Psoas muscle (tissue), 8 donors: Measurements from ENCODE around the gene OCA2. TPM values are rescaled to one million over a fixed set of nuclear protein-coding genes. Genes with fewer than 3 reads are reported as not detected.

Source experiments
- ATAC-seq, 4 donors: fragments of 200-7000 bp; cut with Tn5 transposase; one replicate each; pipeline ENCODE4 v1.9.1; 2020; ENCODE audit warnings: moderate library complexity in 3 of 4, mild to moderate bottlenecking in 2 of 4
- DNase-seq, 2 donors: peaks; one replicate each; pipeline ENCODE4 v3.0.0-alpha.2; 2020
- H3K27ac ChIP-seq: fragments of 200-600 bp; one replicate; pipeline ENCODE4 v1.8.0; 2022
- H3K27me3 ChIP-seq, 3 donors: fragments of 200-600 bp in 1 of 3; one replicate each; pipeline versions ENCODE4 v1.6.1 to v1.8.0; 2013 to 2022; ENCODE audit warnings: low read length in 2 of 3, mild to moderate bottlenecking in 2 of 3, moderate library complexity in 1 of 3; ENCODE audit not compliant: insufficient read depth in 3 of 3
- H3K36me3 ChIP-seq, 2 donors: fragments of 200-600 bp in 1 of 2; one replicate each; pipeline versions ENCODE4 v1.6.1 to v1.8.0; 2013 to 2022; ENCODE audit warnings: low read depth in 1 of 2, mild to moderate bottlenecking in 1 of 2, moderate library complexity in 1 of 2; ENCODE audit not compliant: insufficient read depth in 1 of 2
- H3K4me1 ChIP-seq: fragments of 200-600 bp; one replicate; pipeline ENCODE4 v1.8.0; 2022
- H3K4me3 ChIP-seq: fragments of 200-600 bp; one replicate; pipeline ENCODE4 v1.8.0; 2022; ENCODE audit warnings: mild to moderate bottlenecking
- H3K9me3 ChIP-seq: fragments of 200-600 bp; one replicate; pipeline ENCODE4 v1.8.0; 2022
- WGBS, 3 donors: extraction: QIAGEN DNeasy Blood & Tissue Kit; methylation state at CpG; one replicate each; pipeline versions ENCODE4 v1.1.6 to v1.1.7; 2013; 5-methylcytosine and 5-hydroxymethylcytosine counted together
- intact Hi-C, 2 donors: fragments of 100-400 bp; cut with DNase I; formaldehyde crosslinking; loops; one replicate each; pipeline versions ENCODE4 v1.11.0 to v1.14.2; 2022
- polyA plus RNA-seq, 3 donors: library from polyadenylated mRNA; stranded (reverse); fragments of 200-250 nt; gene quantifications; one replicate each; pipeline ENCODE4 v1.2.3, GENCODE V29; 2013
- total RNA-seq, 4 donors: library from RNA; stranded (reverse); fragmentation: NEBNext Ultra II Directional in 2 of 4; extraction: Animal tissue kit (Norgen Biotek cat#: 25700) in 2 of 4; gene quantifications; one replicate each; pipeline versions ENCODE4 v1.2.1 to v1.2.4, GENCODE V29; 2021 to 2023
- TF ChIP-seq, protein P1 (sequence below): fragments of 200-600 bp; IDR thresholded peaks from one replicate; pipeline ENCODE4 v1.8.0; 2022; ENCODE audit warnings: antibody characterized with exemption
- donor health status: healthy with polysubstance abuse.
- donor health status: DM: no; HTN: no; CAD: no; lungs with moderate emphysema.
- donor health status: Bipolar disorder and iron deficiency.
- donor health status: healthy.
- donor health status: DM: yes; HTN: yes; CAD: no.
- donor health status: DM: no; HTN: no; CAD: no.
- donor health status: DM: no; HTN: no; CAD: no.
- donor health status: DM: yes; HTN: yes; CAD: no.

The OCA2 gene
- total and polyA plus RNA-seq, 7 donors, result 0.03 to 0.52 (median 0.17) TPM; not detected in 2

- WGBS, 3 donors, result 83 to 86% (median 85%) methylated on average over 2 of the region's 2 CpGs
- ATAC-seq (no peak), DNase-seq (no peak)
- Histone ChIP-seq H3K27me3 (peaks cover 0 to 1% (median 0%) of the 10 kb centered on the region in 3 donors), H3K36me3 (no peaks in the 10 kb centered on the region), H3K4me3 (no peak overlapping the region), H3K4me1 (no peaks in the 10 kb centered on the region), H3K27ac (no peak overlapping the region), H3K9me3 (no peaks in the 10 kb centered on the region)
- TF ChIP-seq, protein P1, sequence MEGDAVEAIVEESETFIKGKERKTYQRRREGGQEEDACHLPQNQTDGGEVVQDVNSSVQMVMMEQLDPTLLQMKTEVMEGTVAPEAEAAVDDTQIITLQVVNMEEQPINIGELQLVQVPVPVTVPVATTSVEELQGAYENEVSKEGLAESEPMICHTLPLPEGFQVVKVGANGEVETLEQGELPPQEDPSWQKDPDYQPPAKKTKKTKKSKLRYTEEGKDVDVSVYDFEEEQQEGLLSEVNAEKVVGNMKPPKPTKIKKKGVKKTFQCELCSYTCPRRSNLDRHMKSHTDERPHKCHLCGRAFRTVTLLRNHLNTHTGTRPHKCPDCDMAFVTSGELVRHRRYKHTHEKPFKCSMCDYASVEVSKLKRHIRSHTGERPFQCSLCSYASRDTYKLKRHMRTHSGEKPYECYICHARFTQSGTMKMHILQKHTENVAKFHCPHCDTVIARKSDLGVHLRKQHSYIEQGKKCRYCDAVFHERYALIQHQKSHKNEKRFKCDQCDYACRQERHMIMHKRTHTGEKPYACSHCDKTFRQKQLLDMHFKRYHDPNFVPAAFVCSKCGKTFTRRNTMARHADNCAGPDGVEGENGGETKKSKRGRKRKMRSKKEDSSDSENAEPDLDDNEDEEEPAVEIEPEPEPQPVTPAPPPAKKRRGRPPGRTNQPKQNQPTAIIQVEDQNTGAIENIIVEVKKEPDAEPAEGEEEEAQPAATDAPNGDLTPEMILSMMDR, result no peak
- intact Hi-C loops, result no loop called here
Observed at GRCh38 chr15:27813139-27813538, 286.0 kb downstream of the OCA2 start.

GRCh38 chr15:27808182-27808581, 290.9 kb downstream of the OCA2 start:
- no peak for DNase-seq
- Histone ChIP-seq H3K27me3 (no peaks in the 10 kb centered on the region), H3K27ac (no peak overlapping the region), H3K36me3 (no peaks in the 10 kb centered on the region), H3K9me3 (peaks cover 5% of the 10 kb centered on the region), H3K4me3 (no peak overlapping the region), H3K4me1 (no peaks in the 10 kb centered on the region)
- TF ChIP-seq, protein P1, result no peak
- 68 to 75% (median 72%) methylated on average over 9 of the region's 9 CpGs for WGBS, 3 donors
- ATAC-seq, result no peak
- intact Hi-C loops, result no loop called here

DNA sequence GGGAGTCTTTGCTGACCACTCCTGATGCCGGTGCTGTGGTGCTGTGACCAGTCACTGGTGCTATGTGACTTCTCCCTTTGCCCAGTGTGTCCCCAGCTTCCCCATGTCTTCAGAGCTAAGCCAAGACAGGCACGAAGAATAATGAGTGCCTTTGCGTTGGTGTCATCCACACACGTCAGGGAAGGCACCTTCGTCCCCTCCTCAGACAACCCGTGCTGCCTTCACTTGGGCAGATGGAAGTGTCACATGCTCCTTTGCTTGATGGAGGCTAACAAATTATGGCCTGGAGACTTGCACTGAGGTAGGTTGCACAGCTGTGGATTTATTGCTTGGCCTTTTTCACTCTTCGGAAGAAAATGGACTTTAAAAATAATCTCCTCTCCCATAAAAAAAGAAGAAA, 291.8 kb downstream of the OCA2 start:
- Histone ChIP-seq H3K36me3 (no peaks in the 10 kb centered on the region), H3K4me3 (no peak overlapping the region), H3K4me1 (no peaks in the 10 kb centered on the region), H3K27me3 (no peaks in the 10 kb centered on the region), H3K9me3 (peaks cover 5% of the 10 kb centered on the region), H3K27ac (no peak overlapping the region)
- 79 to 89% (median 88%) methylated on average over 7 of the region's 7 CpGs for WGBS, 3 donors
- intact Hi-C loops, result no loop called here
- ATAC-seq (no peak), DNase-seq (no peak)
- TF ChIP-seq, protein P1, result no peak

- Histone ChIP-seq H3K27ac (no peak overlapping the region), H3K9me3 (peaks cover 5% of the 10 kb centered on the region), H3K4me3 (no peak overlapping the region), H3K4me1 (no peaks in the 10 kb centered on the region), H3K36me3 (no peaks in the 10 kb centered on the region), H3K27me3 (no peaks in the 10 kb centered on the region)
- intact Hi-C loops, result no loop called here
- no peak for ATAC-seq
- TF ChIP-seq, protein P1, result no peak
- 86 to 89% (median 89%) methylated on average over 21 of the region's 21 CpGs for WGBS, 3 donors
- no peak for DNase-seq
Observed at GRCh38 chr15:27806396-27806795, 292.7 kb downstream of the OCA2 start.
